HCT116 (cell line): ENCODE results near the gene TINCR. TPM values are rescaled to one million over a fixed set of nuclear protein-coding genes. Genes with fewer than 3 reads are reported as not detected.

Experiments
- ATAC-seq: fragments of 200-7000 bp; cut with Tn5 transposase; 2 replicates; pipeline ENCODE4 v1.9.1; 2020; ENCODE audit warnings: mild to moderate bottlenecking, moderate library complexity
- BruUV-seq: library from RNA; stranded (reverse); fragments of 400-500 nt; replicated peaks from 2 replicates; lab custom pipeline; 2021; lab: Mats Ljungman, UMichigan
- CTCF ChIA-PET: fragments of 300-600 bp; sonication (Branson Sonifier 250); formaldehyde crosslinking; loops from one replicate; lab custom pipeline; 2021; ENCODE audit warnings: antibody characterized with exemption; lab: Charles Lee
- POLR2A ChIA-PET: fragments of 300-600, 350-600 bp; sonication (Branson Sonifier 250); formaldehyde crosslinking; loops from one replicate; lab custom pipeline; 2021; ENCODE audit warnings: antibody characterized with exemption; lab: Charles Lee
- RAD21 ChIA-PET, 2 experiments: fragments of 300-600 bp; sonication (Branson Sonifier 250); formaldehyde crosslinking; loops; one replicate each; lab custom pipeline; 2023; ENCODE audit warnings: low total read pairs in 2 of 2; ENCODE audit not compliant: uncharacterized antibody in 2 of 2, unreplicated experiment in 2 of 2, low non-redundant PET in 1 of 2; lab: Charles Lee
- DNase-seq: peaks from one replicate; pipeline ENCODE4 v3.0.0-alpha.2; 2010; ENCODE audit warnings: low read depth, low spot score
- H2AFZ ChIP-seq: fragments of 200-600 bp; shearing (Covaris generic), sonication (generic); 2 replicates; pipeline ENCODE4 v1.6.1; 2017; ENCODE audit warnings: low read depth, mixed run types, mixed read lengths, antibody characterized with exemption, low read length; ENCODE audit not compliant: poor library complexity, severe bottlenecking
- H3K27ac ChIP-seq: 2 replicates; pipeline ENCODE4 v1.5.1; 2012; ENCODE audit warnings: low read depth, low read length
- H3K27me3 ChIP-seq: fragments of 200-600 bp; sonication (generic); 2 replicates; pipeline ENCODE4 v1.6.1; 2016; ENCODE audit warnings: mixed run types, low read length, mixed read lengths; ENCODE audit not compliant: insufficient read depth
- H3K36me3 ChIP-seq, 2 experiments: fragments of 200-500 bp in 1 of 2; fragments of 200-600 bp in 1 of 2; sonication (Bioruptor generic) in 1 of 2; sonication (generic) in 1 of 2; 2 replicates each; pipeline versions ENCODE4 v1.5.1 to v1.6.1; 2014 to 2016; ENCODE audit warnings: low read length in 2 of 2, inconsistent platforms in 1 of 2, mixed read lengths in 1 of 2, mixed run types in 1 of 2; ENCODE audit not compliant: insufficient read depth in 2 of 2, control insufficient read depth in 1 of 2
- H3K4me1 ChIP-seq, 2 experiments: fragments of 200-600 bp in 1 of 2; sonication (generic) in 1 of 2; 2 replicates each; pipeline versions ENCODE4 v1.5.1 to v1.6.1; 2012 to 2017; ENCODE audit warnings: low read length in 2 of 2, inconsistent platforms in 1 of 2, mild to moderate bottlenecking in 1 of 2, mixed read lengths in 1 of 2, mixed run types in 1 of 2, moderate library complexity in 1 of 2; ENCODE audit not compliant: insufficient read depth in 2 of 2, control insufficient read depth in 1 of 2
- H3K4me2 ChIP-seq: fragments of 200-600 bp; sonication (generic); 2 replicates; pipeline ENCODE4 v1.6.1; 2017; ENCODE audit warnings: mixed run types, low read length, mixed read lengths
- H3K4me3 ChIP-seq, 2 experiments: fragments of 200-600 bp in 1 of 2; sonication (generic) in 1 of 2; replicated peaks in 1 of 2; 2 replicates each; pipeline ENCODE4 v1.5.1; 2011 to 2016; ENCODE audit warnings: low read length in 2 of 2, control low read depth in 1 of 2, low read depth in 1 of 2, mild to moderate bottlenecking in 1 of 2, mixed read lengths in 1 of 2, mixed run types in 1 of 2
- H3K79me2 ChIP-seq: fragments of 200-600 bp; sonication (generic); 2 replicates; pipeline ENCODE4 v1.6.1; 2017; ENCODE audit warnings: mild to moderate bottlenecking, mixed run types, low read length, moderate library complexity, mixed read lengths; ENCODE audit not compliant: insufficient read depth
- H3K9ac ChIP-seq: fragments of 200-600 bp; sonication (generic); 2 replicates; pipeline ENCODE4 v1.6.1; 2016; ENCODE audit warnings: low read length, mixed read lengths
- H3K9me2 ChIP-seq: fragments of 200-600 bp; sonication (generic), shearing (Covaris generic); 2 replicates; pipeline ENCODE4 v1.6.1; 2017; ENCODE audit warnings: mixed run types, mild to moderate bottlenecking, moderate library complexity; ENCODE audit not compliant: insufficient read depth
- H3K9me3 ChIP-seq, 2 experiments: fragments of 200-500 bp in 1 of 2; fragments of 200-600 bp in 1 of 2; sonication (Bioruptor generic) in 1 of 2; sonication (generic) in 1 of 2; 2 replicates each; pipeline ENCODE4 v1.6.1; 2014 to 2017; ENCODE audit warnings: low read length in 2 of 2, mixed read lengths in 2 of 2, inconsistent platforms in 1 of 2, low read depth in 1 of 2, mild to moderate bottlenecking in 1 of 2, mixed run types in 1 of 2, moderate library complexity in 1 of 2; ENCODE audit not compliant: control insufficient read depth in 1 of 2, insufficient read depth in 1 of 2
- H4K20me1 ChIP-seq: fragments of 200-600 bp; sonication (generic), shearing (Covaris generic); 2 replicates; pipeline ENCODE4 v1.6.1; 2017; ENCODE audit warnings: mixed run types, mild to moderate bottlenecking, moderate library complexity; ENCODE audit not compliant: insufficient read depth
- EZH2phosphoT487 ChIP-seq: fragments of 200-600 bp; IDR thresholded peaks from 2 replicates; pipeline ENCODE4 v1.6.1; 2018; ENCODE audit warnings: antibody characterized with exemption, borderline replicate concordance
- JUND ChIP-seq: IDR thresholded peaks from 2 replicates; pipeline ENCODE4 v1.6.1; 2012
- MAX ChIP-seq: IDR thresholded peaks from 2 replicates; pipeline ENCODE4 v1.6.1; 2012
- POLR2A ChIP-seq: IDR thresholded peaks from 2 replicates; pipeline ENCODE4 v1.7.0; 2011; ENCODE audit warnings: borderline replicate concordance; ENCODE audit not compliant: insufficient read depth, insufficient read length; ENCODE audit errors: extremely low read depth
- REST ChIP-seq: IDR thresholded peaks from 2 replicates; pipeline ENCODE4 v1.6.1; 2012; ENCODE audit warnings: low read depth
- SIN3A ChIP-seq: IDR thresholded peaks from 2 replicates; pipeline ENCODE4 v1.6.1; 2012; ENCODE audit warnings: low read depth
- SP1 ChIP-seq: IDR thresholded peaks from 2 replicates; pipeline ENCODE4 v1.6.1; 2012; ENCODE audit warnings: low read depth
- SRF ChIP-seq: IDR thresholded peaks from 2 replicates; pipeline ENCODE4 v1.6.1; 2012; ENCODE audit warnings: low read depth
- YY1 ChIP-seq: IDR thresholded peaks from 2 replicates; pipeline ENCODE4 v1.6.1; 2011; ENCODE audit warnings: low read length, low read depth, moderate library complexity, mild to moderate bottlenecking; ENCODE audit not compliant: insufficient replicate concordance; ENCODE audit errors: extremely low read depth
- ZBTB33 ChIP-seq: IDR thresholded peaks from 2 replicates; pipeline ENCODE4 v1.6.1; 2011; ENCODE audit warnings: mild to moderate bottlenecking, low read length, moderate library complexity; ENCODE audit not compliant: insufficient replicate concordance; ENCODE audit errors: extremely low read depth
- ZFX ChIP-seq: fragments of 450-650 bp; IDR thresholded peaks from 2 replicates; pipeline ENCODE4 v1.6.1; 2017
- ZNF274 ChIP-seq: fragments of 200-500 bp; sonication (Bioruptor generic); IDR thresholded peaks from 2 replicates; pipeline ENCODE4 v1.6.1; 2014; ENCODE audit warnings: mild to moderate bottlenecking, low read depth, low read length, inconsistent platforms
- intact Hi-C: fragments of 100-400 bp; cut with micrococcal nuclease; formaldehyde crosslinking; loops from 2 replicates; pipeline ENCODE4 v1.10.0; 2022
- total RNA-seq: library from RNA; stranded (reverse); gene quantifications from one replicate; pipeline ENCODE4 v1.2.1, GENCODE V29; 2021; ENCODE audit not compliant: unreplicated experiment
- TF ChIP-seq, protein P1 (sequence below): IDR thresholded peaks from 2 replicates; pipeline ENCODE4 v1.6.1; 2012

Gene TINCR
- total RNA-seq, 1 experiment from 2014 or later: 6.1 TPM

GRCh38 chr19:5526691-5527090 lies 41.1 kb downstream of the TINCR start:
- POLR2A ChIA-PET: interaction anchor here (1.1 kb wide), 1 partner anchor 10 kb away, joined by 3 read pairs; no protein-coding TSS in a partner anchor
- intact Hi-C loops: no loop called here
- H3K9ac ChIP-seq: no peak overlapping the region

More at GRCh38 chr19:5526691-5527090, 41.1 kb downstream of the TINCR start:
- no peak for ATAC-seq
- no peak overlapping the region for H3K4me2 ChIP-seq
- no peak overlapping the region for H2AFZ ChIP-seq
- H3K36me3 ChIP-seq: no peaks in the 10 kb centered on the region
- no peaks in the 10 kb centered on the region for H3K4me1 ChIP-seq
- no TSS peak for BruUV-seq
- no peaks in the 10 kb centered on the region for H4K20me1 ChIP-seq
- H3K27me3 ChIP-seq: no peaks in the 10 kb centered on the region
- RAD21 ChIA-PET: no interaction called here
- H3K27ac ChIP-seq: no peak overlapping the region
- TF ChIP-seq POLR2A (no peak), JUND (no peak), ZBTB33 (no peak), ZFX (no peak), SRF (no peak), SIN3A (no peak), MAX (no peak), YY1 (no peak), ZNF274 (no peak), REST (no peak), SP1 (no peak), EZH2phosphoT487 (no peak)
- TF ChIP-seq, protein P1, sequence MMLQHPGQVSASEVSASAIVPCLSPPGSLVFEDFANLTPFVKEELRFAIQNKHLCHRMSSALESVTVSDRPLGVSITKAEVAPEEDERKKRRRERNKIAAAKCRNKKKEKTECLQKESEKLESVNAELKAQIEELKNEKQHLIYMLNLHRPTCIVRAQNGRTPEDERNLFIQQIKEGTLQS: no peak
- TF ChIP-seq, all 23 proteins: peak for 0
- no peak for DNase-seq
- Histone ChIP-seq H3K4me3 (no peak overlapping the region), H3K9me3 (no peaks in the 10 kb centered on the region), H3K79me2 (no peaks in the 10 kb centered on the region), H3K9me2 (no peaks in the 10 kb centered on the region)
- CTCF ChIA-PET: no interaction called here
